B cell (primary cell): Measurements from ENCODE around the gene PPT2. TPM values are rescaled to one million over a fixed set of nuclear protein-coding genes. Genes with fewer than 3 reads are reported as not detected.
A peak's percentile ranks its signal among the peaks of the same experiment; 100 is the strongest.

ENCODE experiments used
- ATAC-seq: fragments of 200-7000 bp; cut with Tn5 transposase; one replicate; pipeline ENCODE4 v1.10.0; 2021; ENCODE audit warnings: low read depth, mild to moderate bottlenecking, moderate number of reproducible peaks, moderate library complexity
- CTCF ChIA-PET: fragments of 350-600 bp; sonication (Branson Sonifier 250); formaldehyde crosslinking; loops from one replicate; lab custom pipeline; 2021; ENCODE audit warnings: antibody characterized with exemption, inconsistent platforms; lab: Charles Lee
- POLR2A ChIA-PET: fragments of 350-600 bp; sonication (Branson Sonifier 250); formaldehyde crosslinking; loops from one replicate; lab custom pipeline; 2021; ENCODE audit warnings: antibody characterized with exemption; lab: Charles Lee
- DNase-seq: peaks from one replicate; pipeline ENCODE4 v3.0.0; 2013
- H2AFZ ChIP-seq: 2 replicates; pipeline ENCODE4 v1.6.1; 2012; ENCODE audit warnings: mild to moderate bottlenecking, low read depth, low read length; ENCODE audit not compliant: insufficient read depth, poor library complexity, severe bottlenecking
- H3K27ac ChIP-seq, 2 donors: 1 replicate in 1 of 2; 2 replicates in 1 of 2; pipeline ENCODE4 v1.5.1; 2012 to 2013; ENCODE audit warnings: low read length in 2 of 2, mild to moderate bottlenecking in 2 of 2, moderate library complexity in 1 of 2
- H3K27me3 ChIP-seq, 4 experiments: fragments of 200-600 bp in 1 of 4; sonication (generic) in 1 of 4; replicated peaks in 1 of 4; 1 replicate in 2 of 4; 2 replicates in 2 of 4; pipeline versions ENCODE4 v1.6.1 to v1.7.0; 2013 to 2016; ENCODE audit warnings: low read length in 3 of 4, mild to moderate bottlenecking in 2 of 4, mixed read lengths in 1 of 4, moderate library complexity in 1 of 4; ENCODE audit not compliant: insufficient read depth in 4 of 4, control insufficient read depth in 3 of 4; ENCODE audit errors: control extremely low read depth in 1 of 4
- H3K36me3 ChIP-seq, 2 experiments: replicated peaks in 1 of 2; 1 replicate in 1 of 2; 2 replicates in 1 of 2; pipeline versions ENCODE4 v1.6.1 to v1.7.1; 2013; ENCODE audit warnings: low read length in 1 of 2; ENCODE audit not compliant: insufficient read depth in 2 of 2, control insufficient read depth in 1 of 2; ENCODE audit errors: control extremely low read depth in 1 of 2, extremely low read depth in 1 of 2
- H3K4me1 ChIP-seq, 2 donors: fragments of 200-600 bp in 1 of 2; sonication (generic) in 1 of 2; 1 replicate in 1 of 2; 2 replicates in 1 of 2; pipeline versions ENCODE4 v1.5.1 to v1.6.1; 2013 to 2017; ENCODE audit warnings: low read length in 2 of 2; ENCODE audit not compliant: control insufficient read depth in 2 of 2, insufficient read depth in 2 of 2
- H3K4me2 ChIP-seq: replicated peaks from 2 replicates; pipeline ENCODE3; 2012; ENCODE audit warnings: mild to moderate bottlenecking, low read depth, low read length; ENCODE audit not compliant: poor library complexity, severe bottlenecking
- H3K4me3 ChIP-seq, 5 experiments: fragments of 200-600 bp in 1 of 5; sonication (generic) in 1 of 5; 1 replicate in 3 of 5; 2 replicates in 2 of 5; pipeline versions ENCODE4 v1.5.1 to v1.7.0; 2011 to 2016; ENCODE audit warnings: low read length in 4 of 5, mild to moderate bottlenecking in 4 of 5, low read depth in 2 of 5, control low read depth in 1 of 5, moderate library complexity in 1 of 5; ENCODE audit not compliant: insufficient read depth in 1 of 5; ENCODE audit errors: control extremely low read depth in 1 of 5, extremely low read depth in 1 of 5
- H3K79me2 ChIP-seq: fragments of 200-600 bp; sonication (generic); one replicate; pipeline ENCODE4 v1.6.0; 2016; ENCODE audit warnings: low read length; ENCODE audit not compliant: control insufficient read depth, insufficient read depth
- H3K9ac ChIP-seq: fragments of 200-600 bp; sonication (generic); 2 replicates; pipeline ENCODE4 v1.6.1; 2017; ENCODE audit warnings: mild to moderate bottlenecking, low read length, moderate library complexity
- H3K9me3 ChIP-seq, 3 donors: one replicate each; pipeline versions ENCODE4 v1.6.1 to v1.7.1; 2013; ENCODE audit warnings: low read length in 2 of 3; ENCODE audit not compliant: control insufficient read depth in 2 of 3, insufficient read depth in 1 of 3; ENCODE audit errors: control extremely low read depth in 1 of 3
- H4K20me1 ChIP-seq: 2 replicates; pipeline ENCODE4 v1.6.0; 2012; ENCODE audit warnings: mild to moderate bottlenecking, low read length; ENCODE audit not compliant: insufficient read depth, control insufficient read depth, poor library complexity, severe bottlenecking
- H3K27ac Mint-ChIP-seq: one replicate; pipeline ENCODE4 v1.8.0; 2021; ENCODE audit warnings: mixed read lengths
- H3K27me3 Mint-ChIP-seq: one replicate; pipeline ENCODE4 v1.8.0; 2021; ENCODE audit warnings: mixed read lengths
- H3K4me1 Mint-ChIP-seq: one replicate; pipeline ENCODE4 v1.8.0; 2021; ENCODE audit warnings: mixed read lengths
- H3K4me3 Mint-ChIP-seq: one replicate; pipeline ENCODE4 v1.8.0; 2021; ENCODE audit warnings: mixed read lengths
- H3K9me3 Mint-ChIP-seq: one replicate; pipeline ENCODE4 v1.8.0; 2022; ENCODE audit warnings: mixed read lengths; ENCODE audit not compliant: insufficient read depth
- CTCF ChIP-seq: fragments of 200-600 bp; IDR thresholded peaks from one replicate; pipeline ENCODE4 v1.8.0; 2022; ENCODE audit warnings: antibody characterized with exemption, mild to moderate bottlenecking
- EZH2 ChIP-seq: IDR thresholded peaks from 2 replicates; pipeline ENCODE4 v1.6.1; 2012; ENCODE audit warnings: borderline replicate concordance, low read depth, mild to moderate bottlenecking, moderate library complexity, low read length; ENCODE audit not compliant: insufficient read depth, poor library complexity, severe bottlenecking
- WGBS: methylation state at CpG from one replicate; pipeline ENCODE4 v1.1.5; 2013; ENCODE audit warnings: missing lambda C conversion rate; ENCODE audit not compliant: insufficient coverage; 5-methylcytosine and 5-hydroxymethylcytosine counted together
- intact Hi-C: fragments of 100-400 bp; cut with micrococcal nuclease; formaldehyde crosslinking; loops from one replicate; pipeline ENCODE4 v1.10.0; 2022
- polyA plus RNA-seq: library from polyadenylated mRNA; depleted of rRNA; stranded (reverse); fragments of >200 nt; gene quantifications from 2 replicates; pipeline ENCODE4 v1.2.3, GENCODE V29; 2012
- total RNA-seq, 2 donors: library from RNA; stranded (reverse); fragments of 120-200 nt in 1 of 2; gene quantifications; 1 replicate in 1 of 2; 2 replicates in 1 of 2; pipeline versions ENCODE4 v1.2.3 to v1.2.4, GENCODE V29; 2013 to 2022

The PPT2 gene
- total and polyA plus RNA-seq, 2 donors (not counting 1 experiment from before 2014, with no cell fraction given): 1.2 to 4.2 TPM

DNA sequence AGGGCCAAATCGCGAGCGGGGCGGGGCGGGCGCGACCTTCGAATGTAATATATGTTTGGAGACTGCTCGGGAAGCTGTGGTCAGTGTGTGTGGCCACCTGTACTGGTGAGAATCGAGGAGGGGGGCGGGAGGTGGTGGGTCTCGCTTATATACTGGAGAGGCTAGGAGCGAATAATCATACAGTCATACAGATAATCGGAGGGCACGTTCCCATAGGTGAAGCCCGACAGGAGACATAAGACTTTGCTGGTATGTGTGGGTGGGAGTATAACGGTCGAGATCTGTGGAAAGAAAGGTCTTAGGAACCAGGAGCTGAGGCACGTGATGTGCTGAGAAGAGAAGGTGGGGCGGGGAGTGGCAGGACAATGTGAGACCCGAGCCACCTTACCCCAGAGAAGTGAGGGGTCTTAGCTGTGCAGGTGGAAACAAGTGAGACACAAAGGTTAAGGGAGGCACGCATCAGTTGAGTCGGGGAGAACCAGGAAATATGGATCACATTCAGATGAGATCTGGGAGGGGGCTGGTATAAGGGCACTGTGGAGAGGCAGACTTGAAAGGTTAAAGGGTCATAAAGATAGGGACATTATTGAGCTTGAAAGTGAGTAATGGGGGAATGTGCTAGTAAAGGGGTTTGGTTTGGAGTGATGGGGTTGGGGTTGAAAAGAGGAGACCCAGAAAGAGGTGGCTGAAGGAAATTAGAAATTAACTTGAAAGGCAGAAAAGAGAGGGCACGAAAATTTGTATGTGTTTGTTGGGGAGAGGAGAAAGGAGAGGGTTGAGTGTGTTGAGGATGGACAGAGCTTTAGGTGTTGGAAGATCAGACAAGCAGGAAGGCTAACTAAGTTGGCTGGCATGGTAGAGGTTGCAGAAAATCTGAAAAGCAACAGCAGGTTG, 24.9 kb downstream of the PPT2 start:
- H3K79me2 ChIP-seq: peaks cover 36% of the 10 kb centered on the region

More for the DNA sequence above, 24.9 kb downstream of the PPT2 start:
- peak overlapping the region; percentile 57 to 98 for H3K27ac ChIP-seq
- H3K9me3 ChIP-seq: no peaks in the 10 kb centered on the region
- TF ChIP-seq CTCF (no peak), EZH2 (no peak)
- Mint-ChIP-seq H3K4me3 (peak overlapping the region; percentile 97), H3K4me1 (peaks cover 63% of the 10 kb centered on the region), H3K27me3 (no peaks in the 10 kb centered on the region), H3K27ac (peak overlapping the region; percentile 99), H3K9me3 (no peaks in the 10 kb centered on the region)
- ATAC-seq (no peak), DNase-seq (no peak)
- H3K27me3 ChIP-seq: no peaks in the 10 kb centered on the region
- intact Hi-C loops: loop anchor here (1.0 to 5.0 kb wide), 9 partner anchors 17 to 1394 kb away; partner anchors contain the start of genes ATF6B, CSNK2B, HSD17B8 and LY6G5B
- H3K36me3 ChIP-seq: peaks cover 0 to 35% of the 10 kb centered on the region in 2 experiments
- peak overlapping the region; percentile 74 for H2AFZ ChIP-seq
- peak overlapping the region; percentile 81 for H3K9ac ChIP-seq
- POLR2A ChIA-PET: interaction anchor here (0.6 to 3.0 kb wide), 6 partner anchors 10 to 77 kb away, joined by 3 to 25 read pairs (median 6); partner anchors contain the start of genes GPSM3 and PBX2
- peak overlapping the region; percentile 93 for H3K4me2 ChIP-seq
- WGBS: 4% methylated on average over 21 of the region's 24 CpGs
- peaks cover 34 to 40% of the 10 kb centered on the region in 2 donors for H3K4me1 ChIP-seq
- CTCF ChIA-PET: interaction anchor here (0.6 to 1.2 kb wide), 8 partner anchors 14 to 806 kb away, joined by 3 to 7 read pairs (median 4); partner anchors contain the start of genes GPSM3 and LY6G5C
- H4K20me1 ChIP-seq: no peaks in the 10 kb centered on the region
- peak overlapping the region; percentile 68 to 92 (median 75) for H3K4me3 ChIP-seq
